Placental epithelial cell (primary cell): Measurements from ENCODE around the gene PLEKHG3. TPM values are rescaled to one million over a fixed set of nuclear protein-coding genes. Genes with fewer than 3 reads are reported as not detected.

Experiments used
- total RNA-seq: library from RNA; depleted of rRNA; stranded (reverse); fragments of >200 nt; gene quantifications from 2 replicates; pipeline ENCODE4 v1.2.3, GENCODE V29; 2012

Gene PLEKHG3
- total RNA-seq = 33.4 and 92.0 TPM in 2 replicates

GRCh38 chr14:64704143-64704742 lies at the start of gene PLEKHG3:
PLEKHG3 (plus strand) TSS chr14:64704424; CDS start chr14:64727632, 23,208 bp downstream.

Other genes starting within 250 kb of the PLEKHG3 start
- gene AKAP5, start 238.9 kb upstream of the PLEKHG3 start, total RNA-seq = under 0.01 and 0.33 TPM in 2 replicates
- gene ZBTB25, start 200.6 kb upstream of the PLEKHG3 start, total RNA-seq = 4.7 and 5.0 TPM in 2 replicates
- gene ZBTB1, start 199.7 kb upstream of the PLEKHG3 start, total RNA-seq = 51.4 and 63.0 TPM in 2 replicates
- 10.2 and 16.1 TPM in 2 replicates for gene HSPA2, start 163.7 kb upstream of the PLEKHG3 start, total RNA-seq
- 0.39 and 0.43 TPM in 2 replicates for gene PPP1R36, start 154.5 kb upstream of the PLEKHG3 start, total RNA-seq
- 0.39 and 0.98 TPM in 2 replicates for gene SPTB, start 175.5 kb downstream of the PLEKHG3 start, total RNA-seq
- gene CHURC1, start 210.0 kb downstream of the PLEKHG3 start, total RNA-seq = 36.3 and 46.7 TPM in 2 replicates
- not detected in 2 replicates for gene GPX2, start 238.3 kb downstream of the PLEKHG3 start, total RNA-seq